ENCODE results near the gene TPRX2.

- no peak for TF ChIP-seq RAD21 (conservative IDR thresholded peaks at IDR 0.05)
- no peak for TF ChIP-seq CTCF (IDR thresholded peaks at IDR 0.05; ENCODE audit: poor library complexity, severe bottlenecking)
- no peak for TF ChIP-seq EZH2 (IDR thresholded peaks at IDR 0.05; ENCODE audit: borderline replicate concordance, insufficient read depth, low read length, poor library complexity, severe bottlenecking)
- TF ChIP-seq POLR2AphosphoS5 (IDR thresholded peaks at IDR 0.05): no peak
- no peak for TF ChIP-seq TAF1 (IDR thresholded peaks at IDR 0.05; ENCODE audit: low read depth)
Measured at GRCh38 chr19:47820410-47820809, 38.6 kb upstream of the TPRX2 start.
